ENCODE data around the gene KRT32.

The KRT32 gene

DNA sequence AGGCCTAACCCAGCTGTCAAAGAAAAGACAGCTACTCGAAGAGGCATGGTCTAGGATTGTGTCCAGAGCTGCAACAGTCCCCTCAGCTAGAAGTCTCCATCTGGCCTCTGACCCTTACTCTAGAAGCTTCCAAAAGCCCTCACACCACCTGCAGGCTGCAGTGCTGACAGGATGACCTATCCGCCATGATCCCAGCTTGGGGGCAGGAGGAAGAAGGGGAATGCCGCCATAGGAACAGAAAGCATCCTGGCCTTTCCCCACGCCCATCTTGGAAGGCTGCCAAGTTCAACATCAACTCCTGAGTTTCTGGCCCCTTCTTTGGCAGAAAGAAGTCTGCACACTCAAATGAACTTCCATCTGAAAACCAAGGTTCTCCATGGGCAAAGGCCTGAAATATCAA lies 25.6 kb upstream of the KRT32 start:
- no peak for DNase-seq (ENCODE audit: low read depth, low spot score)

DNA sequence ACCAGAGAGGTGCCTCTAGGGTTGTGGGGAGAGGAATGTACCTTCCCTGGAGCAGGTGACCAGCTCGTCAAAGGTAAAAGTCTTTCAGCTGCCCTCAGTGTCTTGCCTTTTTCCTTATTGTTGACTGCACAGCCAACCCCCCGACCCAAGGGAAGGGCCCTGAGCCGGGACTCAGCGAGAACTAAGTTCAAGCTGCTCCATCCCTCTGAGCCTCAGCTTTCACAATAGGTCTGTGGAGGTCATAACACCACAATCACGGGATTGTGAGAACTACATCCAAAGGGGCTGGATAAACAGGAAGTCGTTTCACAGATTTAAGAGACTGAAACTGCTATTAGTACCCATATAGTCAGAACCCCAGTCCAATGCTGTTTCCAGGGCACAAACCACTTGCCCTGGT lies 25.2 kb upstream of the KRT32 start:
- DNase-seq (ENCODE audit: low read depth, low spot score): no peak

DNA sequence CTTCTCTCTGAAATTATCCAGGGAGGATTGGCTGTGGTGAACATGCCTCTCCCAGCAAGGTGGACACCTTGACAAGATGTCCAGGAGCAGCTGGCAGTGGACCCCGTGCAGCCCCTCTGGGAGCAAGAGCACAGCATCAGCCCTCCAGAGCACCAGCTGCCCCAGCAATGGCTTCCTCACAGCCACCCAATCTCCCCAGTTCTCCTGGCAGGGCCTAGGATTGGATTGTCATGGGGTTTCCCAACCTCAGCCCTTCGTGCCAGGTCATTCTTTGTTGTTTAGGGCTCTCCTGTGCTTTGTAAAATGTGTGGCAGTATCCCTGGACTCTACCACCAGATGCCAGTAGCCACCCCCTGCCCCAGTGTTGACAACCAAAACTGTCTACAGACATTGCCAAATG lies 24.3 kb upstream of the KRT32 start:
- DNase-seq (ENCODE audit: low read depth, low spot score): no peak

DNA sequence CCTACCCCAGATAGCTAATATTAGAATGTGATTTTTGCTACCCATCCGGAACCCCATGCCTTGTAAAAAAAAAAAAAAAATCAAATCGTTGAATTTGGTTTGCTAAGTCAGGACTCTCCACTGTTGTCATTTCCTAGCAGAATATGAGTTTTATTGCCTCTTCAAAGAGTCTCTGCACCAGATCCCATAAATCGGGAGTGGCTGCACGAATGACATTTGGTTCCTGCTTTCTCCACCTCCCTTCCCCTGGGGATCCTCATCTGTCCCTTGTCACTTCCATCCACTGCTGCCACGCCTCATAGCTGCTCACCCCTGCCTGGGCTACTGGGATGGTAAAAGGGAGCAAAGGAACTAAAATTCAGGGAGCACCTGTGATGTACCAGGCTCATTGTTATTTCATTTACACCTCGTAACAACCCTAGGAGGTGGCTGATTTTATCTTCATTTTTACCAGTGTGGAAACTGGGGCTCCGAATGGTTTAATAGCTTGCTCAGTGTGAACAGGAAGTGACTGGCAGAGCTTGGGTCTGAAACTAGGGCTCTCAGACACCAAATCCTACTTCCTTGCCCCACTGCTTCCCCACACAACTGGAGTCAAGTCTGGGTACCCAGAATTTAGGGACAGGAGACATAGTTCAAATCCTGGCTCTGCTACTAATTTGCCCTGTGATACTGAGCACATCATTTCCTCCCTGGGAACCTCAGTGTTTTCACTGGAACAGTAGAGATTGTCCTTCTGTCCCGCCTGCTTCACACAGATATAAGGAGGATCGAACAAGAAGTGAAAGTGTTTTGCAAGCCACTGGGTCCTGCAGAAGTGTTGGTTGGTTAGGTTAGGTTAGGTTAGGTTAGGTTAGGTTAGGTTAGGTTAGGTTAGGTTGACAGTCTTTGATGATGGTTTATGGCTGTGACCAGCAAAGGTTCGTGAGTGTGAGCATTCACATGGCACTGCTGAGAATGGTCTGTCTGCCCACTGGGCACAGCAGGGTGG lies 23.1 kb upstream of the KRT32 start:
- no peak for DNase-seq (ENCODE audit: low read depth, low spot score)

DNA sequence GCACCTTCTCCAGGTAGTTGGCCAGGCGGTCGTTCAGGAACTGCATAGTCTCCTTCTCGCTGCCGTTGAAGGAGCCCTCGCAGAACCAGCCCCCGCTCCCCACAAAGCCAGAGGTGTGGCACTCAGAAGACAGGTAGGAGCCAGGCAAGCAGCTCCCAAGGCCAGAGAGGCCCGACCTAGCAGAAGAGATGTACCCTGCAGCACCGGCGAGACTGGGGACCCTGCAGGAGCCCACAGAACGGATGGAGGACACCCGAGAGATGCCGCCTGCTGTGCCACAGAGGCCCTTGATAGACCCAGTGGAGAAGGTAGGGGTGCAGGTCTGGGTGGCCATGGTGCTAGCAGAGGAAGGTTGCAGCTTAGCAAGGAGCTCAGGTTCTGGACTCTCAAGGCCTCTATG lies 22.3 kb upstream of the KRT32 start, which contains the start of gene KRT36:
TSS of gene KRT36 (minus strand) at position 380 of the 400 bp plus-strand sequence. CDS start at position 334, 46 bp downstream.
- no peak for DNase-seq (ENCODE audit: low read depth, low spot score)

DNA sequence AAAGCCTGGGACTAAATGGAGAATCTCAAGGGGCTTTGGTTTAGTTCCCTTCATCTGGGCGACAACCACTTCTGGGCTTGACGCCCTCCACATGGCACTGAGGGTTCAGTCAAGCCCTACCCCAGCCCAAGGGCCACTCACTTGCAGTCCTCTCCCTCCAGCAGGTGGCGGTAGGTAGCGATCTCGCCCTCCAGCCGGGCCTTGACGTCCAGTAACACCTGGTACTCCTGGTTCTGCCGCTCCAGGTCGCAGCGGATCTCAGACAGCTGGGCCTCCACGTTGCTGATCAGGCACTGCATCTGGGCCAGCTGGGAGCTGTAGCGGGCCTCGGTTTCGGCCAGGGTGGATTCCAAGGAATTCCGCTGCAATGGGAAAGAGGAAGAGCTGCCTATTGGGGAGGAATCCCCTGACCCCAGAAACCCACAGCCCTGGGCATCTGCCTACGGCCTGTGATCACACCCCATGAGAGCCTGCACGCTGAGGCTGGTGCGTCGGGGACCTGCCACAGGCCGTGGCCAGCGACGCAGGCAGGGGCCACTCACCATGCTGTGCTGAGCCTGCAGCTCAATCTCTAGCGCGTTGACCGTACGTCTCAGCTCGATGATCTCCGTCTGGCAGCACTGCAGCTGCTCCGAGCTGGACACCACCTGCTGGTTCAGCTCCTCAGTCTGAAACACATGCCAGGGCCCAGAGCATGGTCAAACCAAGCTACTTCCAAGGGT lies 19.8 kb upstream of the KRT32 start:
- DNase-seq (ENCODE audit: low read depth, low spot score): peak; percentile 74

DNA sequence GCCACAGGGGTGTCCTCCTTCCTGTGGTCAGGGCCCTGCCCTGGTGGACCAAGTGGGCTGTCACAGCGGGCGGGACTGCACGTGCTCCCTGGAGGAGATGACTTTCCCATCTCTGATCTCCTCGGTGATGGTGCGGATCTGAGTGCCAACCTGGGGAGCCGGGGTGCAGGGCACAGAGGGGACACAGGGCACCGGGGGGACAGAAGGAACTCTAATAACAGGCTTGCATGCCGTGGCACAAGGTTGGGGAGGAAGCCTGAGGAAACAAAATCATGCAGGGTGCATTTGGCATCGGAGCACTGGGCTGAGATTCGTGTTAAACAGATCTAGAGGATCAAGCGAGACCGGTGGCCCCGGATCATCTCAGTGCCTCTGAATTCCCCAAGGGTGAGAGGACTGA lies 19.1 kb upstream of the KRT32 start:
- DNase-seq (ENCODE audit: low read depth, low spot score): no peak

DNA sequence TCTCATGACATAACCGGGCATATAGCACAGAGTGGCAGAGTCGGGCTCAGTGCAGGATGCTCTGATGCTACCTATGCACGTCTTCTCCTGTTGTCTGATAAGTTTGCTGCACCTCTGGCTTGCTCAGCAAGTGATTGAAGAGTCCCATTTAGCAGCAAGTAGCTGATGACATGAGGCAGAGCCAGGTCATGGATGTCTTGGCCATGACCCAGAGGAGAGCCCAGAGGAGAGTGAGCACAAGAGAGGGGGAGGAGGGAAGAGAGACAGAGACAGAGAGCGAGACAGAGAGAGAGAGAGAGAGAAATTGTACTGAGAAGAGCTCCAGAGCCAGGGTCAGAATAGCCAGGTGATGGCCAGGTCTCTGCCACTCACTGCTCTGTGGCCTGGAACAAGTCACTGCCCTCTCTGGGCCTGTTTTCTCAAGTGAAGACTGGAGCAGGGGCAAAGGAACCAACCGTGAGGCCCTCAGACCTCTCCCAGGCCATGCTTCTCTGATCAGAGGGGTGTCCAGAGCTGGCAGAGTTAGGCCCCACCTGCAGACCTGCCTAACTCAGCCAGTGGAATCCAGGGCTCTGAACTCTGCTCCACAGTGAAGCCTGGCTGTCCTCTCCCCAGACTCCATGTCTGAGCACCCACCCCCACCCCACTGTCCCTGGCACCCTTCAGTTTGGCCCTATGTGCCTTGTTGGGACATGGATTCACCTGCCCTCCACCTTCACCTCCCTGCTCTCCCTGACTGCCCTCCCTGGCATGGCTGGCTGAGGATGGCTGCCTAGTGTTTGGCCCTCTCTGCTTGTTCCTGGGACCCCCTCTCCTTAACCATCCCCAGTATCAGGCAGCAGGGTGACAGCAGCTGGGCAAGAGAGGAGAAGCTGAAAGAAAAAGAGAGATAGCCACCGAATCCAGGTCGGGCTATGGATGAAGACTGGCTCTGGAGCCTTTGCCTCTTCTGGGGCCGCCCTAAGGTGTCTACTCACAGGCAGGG lies 18.0 kb upstream of the KRT32 start:
- no peak for DNase-seq (ENCODE audit: low read depth, low spot score)

DNA sequence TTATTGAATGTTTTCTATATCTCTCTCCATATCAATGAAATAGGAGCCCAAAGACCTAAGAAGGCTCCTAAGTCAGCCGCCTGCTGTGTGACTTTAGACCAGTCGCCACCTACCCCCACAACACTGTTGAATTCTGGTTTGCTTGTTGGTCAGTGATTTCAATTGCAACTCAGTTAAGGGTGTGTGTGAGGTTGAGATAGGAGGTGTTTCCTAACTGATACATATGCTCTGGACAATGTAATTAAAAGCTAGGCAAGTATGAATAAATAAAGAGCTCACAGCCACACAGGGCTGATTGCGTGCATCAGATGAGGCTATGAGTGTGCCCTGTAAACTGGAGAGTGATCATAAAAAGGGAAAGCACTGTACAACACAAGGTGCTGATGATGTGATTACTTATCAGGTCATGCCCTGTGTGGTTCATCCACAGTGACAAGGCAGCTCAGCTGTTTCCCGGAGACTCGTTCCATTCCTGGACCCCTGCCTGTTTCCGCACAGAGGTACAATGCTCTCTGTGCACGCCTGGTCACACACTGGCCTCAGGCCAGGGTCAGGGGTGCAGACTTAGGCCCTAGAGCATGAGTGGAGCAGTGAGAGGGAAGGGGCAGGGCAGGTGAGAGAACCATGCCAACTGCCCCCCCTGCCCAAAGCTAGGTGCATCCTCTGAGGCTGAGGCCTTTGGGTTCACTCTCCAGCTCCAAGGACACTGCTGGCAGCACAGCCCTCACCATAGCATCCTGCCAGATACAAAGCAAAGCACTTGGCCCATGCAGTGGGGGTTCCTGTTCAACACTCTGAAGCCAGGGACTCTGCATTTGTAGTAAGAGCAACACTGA lies 17.0 kb upstream of the KRT32 start:
- no peak for DNase-seq (ENCODE audit: low read depth, low spot score)

DNA sequence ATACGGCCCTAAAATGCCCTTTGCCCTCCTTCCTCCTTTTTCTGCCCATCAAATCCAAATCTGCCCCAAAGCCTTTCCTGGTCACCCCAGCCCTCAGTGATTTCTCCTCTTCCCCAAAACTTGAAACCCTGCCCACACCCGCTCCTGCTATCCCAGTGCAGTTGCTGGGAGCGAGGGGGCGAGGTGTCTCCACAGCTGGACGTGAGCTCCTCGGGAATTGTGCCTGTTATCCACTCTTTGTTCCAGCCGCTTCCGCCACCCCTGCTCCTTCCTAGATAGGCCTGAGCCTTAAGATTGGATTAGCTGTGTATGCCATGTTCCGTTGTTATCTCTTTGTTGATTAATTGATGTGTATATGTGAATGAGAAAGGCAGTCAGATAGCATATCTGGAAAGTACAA lies 16.3 kb upstream of the KRT32 start:
- no peak for DNase-seq (ENCODE audit: low read depth, low spot score)

DNA sequence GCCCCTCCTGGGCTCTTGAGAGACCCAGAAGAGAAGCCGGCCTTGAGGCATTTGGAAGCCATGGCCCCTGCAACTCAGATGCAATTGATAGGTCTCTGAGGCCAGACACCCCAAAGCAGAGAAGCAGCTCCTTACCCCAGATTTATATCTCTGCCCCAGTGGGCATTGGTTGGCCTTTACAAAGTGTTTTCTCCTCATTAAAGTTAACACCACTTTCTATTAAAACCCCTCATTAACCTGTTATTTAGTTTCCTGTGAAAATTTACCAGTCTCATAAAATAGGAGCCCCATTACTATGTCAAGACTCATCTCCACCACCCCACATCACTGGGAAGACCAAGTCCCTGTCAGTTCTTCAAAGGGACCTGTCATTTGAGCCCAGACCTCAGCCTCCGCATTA lies 13.8 kb upstream of the KRT32 start, which contains the start of gene KRT35:
TSS of gene KRT35 (minus strand) at position 116 of the 400 bp plus-strand sequence. CDS start at position 62, 54 bp downstream.
- DNase-seq (ENCODE audit: low read depth, low spot score): no peak

DNA sequence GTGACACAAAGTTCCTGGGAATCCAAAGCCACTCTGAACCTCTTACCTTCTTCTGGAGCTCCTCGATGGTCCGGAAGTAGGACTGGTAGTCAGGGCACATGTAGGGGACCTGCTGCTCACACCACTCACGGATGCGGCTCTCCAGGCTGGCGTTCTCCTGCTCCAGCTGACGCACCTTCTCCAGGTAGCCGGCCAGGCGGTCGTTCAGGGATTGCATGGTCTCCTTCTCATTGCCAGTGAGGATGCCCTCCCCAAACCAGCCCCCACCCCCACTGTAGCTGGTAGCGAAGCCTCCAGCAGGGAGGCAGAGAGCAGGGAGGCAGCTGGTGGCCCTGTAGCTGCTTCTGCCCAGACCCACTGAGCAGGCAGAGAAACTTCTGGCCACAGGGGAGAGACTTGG lies 13.4 kb upstream of the KRT32 start:
- no peak for DNase-seq (ENCODE audit: low read depth, low spot score)

DNA sequence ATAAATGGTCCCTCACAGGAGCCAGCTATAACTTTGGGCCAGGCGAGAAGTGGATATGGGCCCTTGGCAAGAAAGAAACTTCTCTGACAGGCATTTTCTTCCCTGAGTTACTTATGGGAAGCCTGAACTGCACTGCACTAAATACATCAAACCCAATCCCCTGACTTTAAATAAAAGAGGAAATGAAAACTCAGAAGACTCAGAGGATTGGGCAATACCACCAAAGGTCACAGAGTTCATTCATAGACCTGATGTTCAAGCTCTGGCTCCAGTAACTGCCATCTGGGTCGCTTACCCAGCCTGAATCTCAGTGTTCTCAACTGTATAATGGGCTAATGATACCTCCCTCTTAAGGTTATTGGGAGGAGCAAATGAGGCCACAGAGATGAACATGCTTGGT lies 12.9 kb upstream of the KRT32 start:
- no peak for DNase-seq (ENCODE audit: low read depth, low spot score)

DNA sequence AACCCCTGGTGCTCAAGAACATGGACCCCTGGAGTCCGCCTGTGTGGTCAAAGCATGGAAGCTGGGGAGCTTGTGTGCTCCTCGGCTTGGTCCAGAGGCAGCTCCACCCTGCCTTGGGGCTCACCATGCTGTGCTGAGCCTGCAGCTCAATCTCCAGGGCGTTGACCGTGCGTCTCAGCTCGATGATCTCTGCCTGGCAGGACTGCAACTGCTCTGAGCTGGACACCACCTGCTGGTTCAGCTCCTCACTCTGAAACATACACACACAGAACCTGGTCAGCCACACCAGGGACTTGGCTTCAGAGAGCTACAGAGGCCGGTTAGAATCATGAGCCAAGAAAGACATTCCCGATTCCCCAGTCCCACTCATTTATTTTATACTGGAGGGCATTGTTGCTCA lies 11.1 kb upstream of the KRT32 start:
- no peak for DNase-seq (ENCODE audit: low read depth, low spot score)

DNA sequence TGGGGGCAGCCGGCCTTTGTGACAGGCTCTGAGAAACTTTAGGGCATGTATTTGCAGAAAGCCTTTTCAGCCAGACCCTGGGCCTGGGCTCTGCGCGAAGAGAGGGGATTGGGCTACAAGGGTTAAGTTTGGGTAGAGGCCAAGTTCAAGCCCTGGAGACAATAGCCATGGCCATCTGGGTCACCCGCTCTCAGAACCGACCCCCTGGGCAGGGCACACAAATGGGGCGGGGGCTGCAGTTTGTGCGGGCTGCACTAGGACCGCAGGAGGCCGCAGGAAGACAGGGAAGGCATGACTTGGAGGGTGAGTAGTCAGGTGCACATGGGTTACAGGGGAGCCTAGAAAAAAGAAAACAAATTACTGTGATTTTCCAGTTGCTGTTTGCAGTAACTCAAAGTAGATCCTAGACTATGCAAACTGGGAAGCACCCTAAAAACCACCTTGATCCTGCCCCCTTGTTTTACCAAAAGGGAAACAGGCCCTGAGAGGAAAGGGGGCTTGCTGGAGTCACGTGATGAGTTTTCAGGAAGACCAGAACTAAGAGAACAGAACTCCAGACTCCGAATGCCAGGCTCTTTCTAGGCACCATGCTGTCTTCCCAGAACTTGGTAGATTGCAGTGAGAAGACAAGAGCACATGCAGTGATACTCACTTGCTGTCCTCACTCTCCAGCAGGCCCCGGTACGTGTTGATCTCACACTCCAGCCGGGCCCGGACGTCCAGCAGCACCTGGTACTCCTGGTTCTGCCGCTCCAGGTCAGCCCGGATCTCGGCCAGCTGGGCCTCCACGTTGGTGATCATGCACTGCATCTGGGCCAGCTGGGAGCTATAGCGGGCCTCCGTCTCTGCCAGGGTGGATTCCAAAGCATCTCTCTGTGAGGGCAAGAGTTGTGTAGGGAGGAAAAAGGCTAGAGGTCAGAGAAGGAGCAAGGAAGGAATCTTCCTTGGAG lies 10.0 kb upstream of the KRT32 start:
- no peak for DNase-seq (ENCODE audit: low read depth, low spot score)

DNA sequence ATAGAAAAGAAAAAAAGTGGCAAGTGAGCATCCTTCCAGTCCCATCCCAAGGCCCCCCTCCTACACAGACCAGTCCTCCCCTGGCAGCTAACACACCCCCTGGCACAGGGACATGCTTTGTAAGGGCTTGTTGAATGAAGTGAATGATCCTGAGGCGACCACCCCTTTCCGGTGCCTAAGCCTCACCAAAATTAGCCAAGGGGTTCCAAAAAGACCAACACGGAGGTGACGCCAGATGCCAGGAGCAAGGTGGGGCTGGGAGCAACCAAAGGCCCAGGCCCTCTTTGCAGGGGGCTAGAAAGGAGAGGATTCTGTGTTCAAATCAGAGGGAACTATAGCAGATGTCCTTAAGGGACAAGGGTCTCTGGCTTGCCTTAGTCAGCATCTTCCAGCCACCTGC lies 8.2 kb upstream of the KRT32 start:
- no peak for DNase-seq (ENCODE audit: low read depth, low spot score)

DNA sequence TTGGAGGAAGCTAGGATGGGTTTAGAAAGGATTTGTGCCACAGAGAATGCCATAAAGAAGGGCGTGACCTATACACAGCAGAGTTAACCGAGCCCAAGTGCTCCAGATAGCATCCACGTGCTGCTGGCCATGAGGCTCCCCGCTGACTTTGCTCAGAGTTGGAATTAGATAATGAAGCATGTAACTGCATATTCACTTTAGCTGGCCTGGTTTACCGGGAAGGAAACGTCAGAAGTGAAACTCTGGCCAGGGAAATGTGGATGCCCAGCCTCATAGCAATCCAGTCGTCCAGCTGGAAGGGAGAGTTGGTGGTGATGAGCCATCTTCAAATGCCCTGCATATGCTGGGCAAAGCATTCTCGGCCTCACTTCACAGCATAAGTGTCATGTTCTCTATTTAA lies 7.7 kb upstream of the KRT32 start:
- DNase-seq (ENCODE audit: low read depth, low spot score): no peak

DNA sequence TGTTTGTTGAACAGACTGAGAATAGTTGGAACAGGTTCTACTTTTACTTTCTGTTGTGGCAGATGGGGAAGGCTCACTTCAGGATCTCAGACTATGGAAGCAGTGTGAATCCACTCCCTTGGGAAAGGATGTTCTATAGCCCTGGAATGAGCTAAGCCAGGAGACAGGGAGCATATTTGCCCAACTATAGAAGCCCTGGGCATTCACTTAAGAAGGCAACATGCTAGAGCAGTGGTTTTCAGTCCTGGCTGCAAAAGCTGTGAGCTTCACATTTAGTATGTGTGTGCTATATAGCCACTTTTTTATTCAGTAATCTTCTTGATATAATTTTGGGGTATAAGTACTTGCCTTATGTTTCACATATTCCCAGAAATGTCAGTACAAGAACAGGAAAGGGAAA lies 1.2 kb upstream of the KRT32 start:
- DNase-seq (ENCODE audit: low read depth, low spot score): no peak

DNA sequence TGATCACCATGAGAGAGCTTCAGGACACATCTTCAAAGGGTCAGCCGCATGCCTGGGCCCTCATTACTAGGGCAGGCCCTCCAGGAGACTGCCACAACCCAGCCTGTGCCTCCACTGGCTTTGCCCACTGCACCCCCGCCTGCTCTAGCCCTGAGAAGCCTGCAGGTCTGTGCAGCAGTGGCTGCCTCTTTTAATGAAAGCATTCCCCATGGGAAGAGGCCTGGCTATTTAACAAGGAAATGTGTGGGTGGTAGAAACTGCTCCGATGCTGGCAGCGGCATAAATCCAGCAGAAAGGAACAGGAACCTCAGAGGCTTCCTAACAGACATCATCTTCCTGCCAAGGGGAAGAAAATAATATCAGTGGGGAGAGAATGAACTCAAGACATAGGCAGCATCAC lies 375 bp upstream of the KRT32 start:
- DNase-seq (ENCODE audit: low read depth, low spot score): no peak
